Thoracic aorta (tissue), 2 donors: ENCODE measurements around the gene HFM1. TPM values are rescaled to one million over a fixed set of nuclear protein-coding genes. Genes with fewer than 3 reads are reported as not detected.
"Not testable (repeated sequence)": the region's sequence is repeated elsewhere in the genome, so short reads cannot be mapped to it uniquely, and the experiment has no call there.

Source experiments
- ATAC-seq: fragments of 150-250 bp; one replicate; pipeline ENCODE4 v1.8.0; 2017; ENCODE audit warnings: low read depth; ENCODE audit not compliant: insufficient number of reproducible peaks, low FRiP score
- DNase-seq: peaks from one replicate; pipeline ENCODE4 v3.0.0-alpha.2; 2020; ENCODE audit warnings: low spot score
- H3K27ac ChIP-seq, 2 donors: fragments of 200-600 bp; sonication (generic); 1 replicate in 1 of 2; 2 replicates in 1 of 2; pipeline ENCODE4 v1.5.1; 2016; ENCODE audit warnings: mild to moderate bottlenecking in 2 of 2, moderate library complexity in 2 of 2
- H3K27me3 ChIP-seq: fragments of 200-600 bp; sonication (generic); replicated peaks from 2 replicates; pipeline ENCODE4 v1.6.0; 2016; ENCODE audit warnings: mild to moderate bottlenecking; ENCODE audit not compliant: insufficient read depth
- H3K36me3 ChIP-seq: fragments of 200-600 bp; sonication (generic); one replicate; pipeline ENCODE4 v1.5.1; 2016
- H3K4me1 ChIP-seq, 2 donors: fragments of 200-600 bp; sonication (generic); 1 replicate in 1 of 2; 2 replicates in 1 of 2; pipeline versions ENCODE4 v1.5.1 to v1.6.0; 2016; ENCODE audit warnings: low read depth in 2 of 2, mild to moderate bottlenecking in 1 of 2; ENCODE audit not compliant: control insufficient read depth in 1 of 2
- H3K4me3 ChIP-seq: fragments of 200-600 bp; sonication (generic); 2 replicates; pipeline ENCODE4 v1.5.1; 2016; ENCODE audit warnings: mild to moderate bottlenecking
- H3K9me3 ChIP-seq: fragments of 200-600 bp; sonication (generic); 2 replicates; pipeline ENCODE4 v1.5.1; 2016
- CTCF ChIP-seq: fragments of 200-600 bp; sonication (generic); IDR thresholded peaks from one replicate; pipeline ENCODE4 v1.5.1; 2019; ENCODE audit warnings: antibody characterized with exemption
- total RNA-seq, 2 donors: library from RNA; depleted of rRNA; stranded (reverse); fragments of >200 nt; gene quantifications; one replicate each; pipeline versions ENCODE4 v1.1.0 to v1.2.3, GENCODE V29; 2016

HFM1 gene
- total RNA-seq, 2 donors from 2014 or later: 1.4 TPM; not detected in 1

GRCh38 chr1:91307784-91308409, 96.7 kb downstream of the HFM1 start:
- no peak for ATAC-seq

GRCh38 chr1:91303165-91303564, 101.5 kb downstream of the HFM1 start:
- H3K9me3 ChIP-seq: no peaks in the 10 kb centered on the region
- ATAC-seq (no peak), DNase-seq (no peak)
- no peaks in the 10 kb centered on the region for H3K36me3 ChIP-seq
- no peak overlapping the region for H3K27ac ChIP-seq
- H3K4me1 ChIP-seq: no peaks in the 10 kb centered on the region
- no peak overlapping the region for H3K4me3 ChIP-seq
- H3K27me3 ChIP-seq: no peaks in the 10 kb centered on the region
- no peak for TF ChIP-seq CTCF

More at GRCh38 chr1:91307784-91308409, 96.7 kb downstream of the HFM1 start:
- H3K36me3 ChIP-seq: no peaks in the 10 kb centered on the region
- H3K4me1 ChIP-seq: no peaks in the 10 kb centered on the region
- TF ChIP-seq CTCF: no peak
- no peaks in the 10 kb centered on the region for H3K9me3 ChIP-seq
- DNase-seq: no peak
- H3K27ac ChIP-seq: no peak overlapping the region
- no peak overlapping the region for H3K4me3 ChIP-seq
- H3K27me3 ChIP-seq: no peaks in the 10 kb centered on the region

GRCh38 chr1:91288843-91289553, 115.6 kb downstream of the HFM1 start:
- H3K36me3 ChIP-seq, H3K27me3 ChIP-seq, H3K27ac ChIP-seq, ATAC-seq, DNase-seq, H3K4me1 ChIP-seq, H3K9me3 ChIP-seq, H3K4me3 ChIP-seq: not testable (repeated sequence)

- not testable (repeated sequence) for ATAC-seq, H3K36me3 ChIP-seq, H3K9me3 ChIP-seq, H3K27ac ChIP-seq, H3K4me1 ChIP-seq, DNase-seq, H3K27me3 ChIP-seq, H3K4me3 ChIP-seq
Observed at GRCh38 chr1:91286962-91287317, 117.7 kb downstream of the HFM1 start.

- H3K4me3 ChIP-seq, H3K27me3 ChIP-seq, ATAC-seq, DNase-seq, H3K27ac ChIP-seq, H3K9me3 ChIP-seq, H3K36me3 ChIP-seq, H3K4me1 ChIP-seq: not testable (repeated sequence)
Observed at GRCh38 chr1:91286259-91286961, 118.2 kb downstream of the HFM1 start.

- no peak for TF ChIP-seq CTCF
- no peak overlapping the region for H3K4me3 ChIP-seq
- H3K27ac ChIP-seq: no peak overlapping the region
- no peaks in the 10 kb centered on the region for H3K27me3 ChIP-seq
- no peaks in the 10 kb centered on the region for H3K4me1 ChIP-seq
- ATAC-seq (no peak), DNase-seq (no peak)
- H3K9me3 ChIP-seq: no peaks in the 10 kb centered on the region
- no peaks in the 10 kb centered on the region for H3K36me3 ChIP-seq
Observed at GRCh38 chr1:91283421-91283726, 121.3 kb downstream of the HFM1 start.
